ENCODE results near the gene TMEFF2.

DNA sequence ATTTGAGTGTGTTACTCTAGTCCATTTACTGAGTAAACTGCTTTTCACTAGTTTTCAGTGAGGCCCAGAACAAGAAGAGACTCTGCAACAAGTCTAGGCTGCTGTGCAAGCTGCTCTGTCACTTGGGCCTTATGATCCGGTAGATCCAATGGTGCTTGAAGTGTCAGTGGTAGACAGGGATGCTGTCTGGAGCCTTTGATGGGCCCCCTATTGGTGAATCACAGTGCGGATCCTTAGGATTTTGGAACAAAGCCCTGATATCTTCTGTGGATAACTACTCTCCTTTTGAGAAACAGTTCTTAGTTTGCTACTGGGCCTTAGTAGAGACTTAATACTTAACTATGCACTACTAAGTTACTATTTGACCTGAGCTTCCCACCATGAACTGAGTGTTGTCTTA is 150.2 kb downstream of the TMEFF2 start:
- TF ChIP-seq, protein P1, sequence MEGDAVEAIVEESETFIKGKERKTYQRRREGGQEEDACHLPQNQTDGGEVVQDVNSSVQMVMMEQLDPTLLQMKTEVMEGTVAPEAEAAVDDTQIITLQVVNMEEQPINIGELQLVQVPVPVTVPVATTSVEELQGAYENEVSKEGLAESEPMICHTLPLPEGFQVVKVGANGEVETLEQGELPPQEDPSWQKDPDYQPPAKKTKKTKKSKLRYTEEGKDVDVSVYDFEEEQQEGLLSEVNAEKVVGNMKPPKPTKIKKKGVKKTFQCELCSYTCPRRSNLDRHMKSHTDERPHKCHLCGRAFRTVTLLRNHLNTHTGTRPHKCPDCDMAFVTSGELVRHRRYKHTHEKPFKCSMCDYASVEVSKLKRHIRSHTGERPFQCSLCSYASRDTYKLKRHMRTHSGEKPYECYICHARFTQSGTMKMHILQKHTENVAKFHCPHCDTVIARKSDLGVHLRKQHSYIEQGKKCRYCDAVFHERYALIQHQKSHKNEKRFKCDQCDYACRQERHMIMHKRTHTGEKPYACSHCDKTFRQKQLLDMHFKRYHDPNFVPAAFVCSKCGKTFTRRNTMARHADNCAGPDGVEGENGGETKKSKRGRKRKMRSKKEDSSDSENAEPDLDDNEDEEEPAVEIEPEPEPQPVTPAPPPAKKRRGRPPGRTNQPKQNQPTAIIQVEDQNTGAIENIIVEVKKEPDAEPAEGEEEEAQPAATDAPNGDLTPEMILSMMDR (conservative IDR thresholded peaks at IDR 0.05; ENCODE audit: low read length) = no peak
- TF ChIP-seq EZH2phosphoT487 (IDR thresholded peaks at IDR 0.05; ENCODE audit: borderline replicate concordance, low read depth, low read length) = no peak
